SU-DHL-6 (cell line): Measurements from ENCODE around the gene PACS1.

Experiments used
- H2AFZ ChIP-seq: fragments of 200-600 bp; sonication (generic); 2 replicates; pipeline ENCODE4 v1.6.1; 2014; ENCODE audit warnings: low read depth, mild to moderate bottlenecking, moderate library complexity, mixed read lengths, antibody characterized with exemption, low read length; ENCODE audit not compliant: severe bottlenecking
- H3F3A ChIP-seq: fragments of 200-600 bp; shearing (Covaris generic); 2 replicates; pipeline ENCODE4 v1.6.0; 2016; ENCODE audit warnings: antibody characterized with exemption, mild to moderate bottlenecking; ENCODE audit not compliant: insufficient read depth
- H3K27ac ChIP-seq: fragments of 200-600 bp; sonication (generic); 2 replicates; pipeline ENCODE4 v1.5.1; 2016; ENCODE audit warnings: low read depth, mild to moderate bottlenecking, low read length, moderate library complexity, mixed read lengths
- H3K27me3 ChIP-seq: fragments of 200-600 bp; sonication (generic), shearing (Covaris generic); 2 replicates; pipeline ENCODE4 v1.6.0; 2014; ENCODE audit warnings: mild to moderate bottlenecking, low read length
- H3K36me3 ChIP-seq: fragments of 200-600 bp; sonication (generic); 2 replicates; pipeline ENCODE4 v1.6.1; 2014; ENCODE audit warnings: mild to moderate bottlenecking, low read length, mixed read lengths
- H3K4me2 ChIP-seq: fragments of 300-600, 200-600 bp; shearing (Covaris generic), sonication (generic); 2 replicates; pipeline ENCODE4 v1.6.0; 2014; ENCODE audit warnings: low read length, low read depth, mild to moderate bottlenecking; ENCODE audit not compliant: poor library complexity, severe bottlenecking
- H3K4me3 ChIP-seq: fragments of 200-600 bp; sonication (generic); 2 replicates; pipeline ENCODE4 v1.5.1; 2014; ENCODE audit warnings: antibody characterized with exemption, low read length, mild to moderate bottlenecking, mixed read lengths; ENCODE audit not compliant: insufficient read depth, poor library complexity, severe bottlenecking
- H3K79me2 ChIP-seq: fragments of 200-600 bp; sonication (generic); 2 replicates; pipeline ENCODE4 v1.6.1; 2014; ENCODE audit warnings: mild to moderate bottlenecking, low read length, moderate library complexity; ENCODE audit not compliant: insufficient read depth
- H3K9ac ChIP-seq: fragments of 200-600 bp; sonication (generic); 2 replicates; pipeline ENCODE4 v1.7.0; 2014; ENCODE audit warnings: mild to moderate bottlenecking, low read length
- H3K9me2 ChIP-seq: fragments of 200-600 bp; sonication (generic); replicated peaks from 2 replicates; pipeline ENCODE4 v1.6.1; 2014; ENCODE audit warnings: low read length; ENCODE audit not compliant: insufficient read depth
- H3K9me3 ChIP-seq: fragments of 200-600 bp; sonication (generic); 2 replicates; pipeline ENCODE4 v1.6.1; 2014; ENCODE audit warnings: low read length, mixed read lengths; ENCODE audit not compliant: insufficient read depth
- H4K20me1 ChIP-seq: fragments of 200-600 bp; sonication (generic); 2 replicates; pipeline ENCODE4 v1.6.1; 2014; ENCODE audit warnings: low read depth, mild to moderate bottlenecking, antibody characterized with exemption, low read length, moderate library complexity, mixed read lengths
- EZH2phosphoT487 ChIP-seq: fragments of 200-600 bp; sonication (generic), shearing (Covaris generic); conservative IDR thresholded peaks from 2 replicates; pipeline ENCODE4 v1.6.1; 2018; ENCODE audit warnings: mild to moderate bottlenecking, antibody characterized with exemption, low read length, moderate library complexity, mixed read lengths
- TF ChIP-seq, protein P1 (sequence below): fragments of 200-600 bp; sonication (generic); IDR thresholded peaks from one replicate; pipeline ENCODE4 v1.5.1; 2017; ENCODE audit warnings: antibody characterized with exemption, mild to moderate bottlenecking, low read length, moderate library complexity; ENCODE audit not compliant: insufficient read depth, poor library complexity, severe bottlenecking

PACS1 gene

DNA sequence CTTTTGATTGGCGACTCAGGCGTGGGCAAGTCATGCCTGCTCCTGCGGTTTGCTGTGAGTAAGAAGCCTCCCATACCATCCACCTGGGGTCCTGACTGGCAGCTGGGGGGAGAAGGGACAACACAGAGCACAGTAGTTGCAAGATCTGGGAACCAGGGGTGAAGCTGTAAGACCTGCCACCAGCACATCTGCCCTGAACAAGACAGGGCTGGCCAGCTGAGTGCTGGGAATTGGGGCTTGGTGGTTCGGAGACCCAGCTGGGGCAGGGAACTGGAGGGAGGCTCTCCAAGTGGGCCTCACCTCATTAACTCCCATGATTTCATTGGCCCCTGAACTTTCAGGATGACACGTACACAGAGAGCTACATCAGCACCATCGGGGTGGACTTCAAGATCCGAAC is 201.7 kb downstream of the PACS1 start:
- Histone ChIP-seq H3K9ac (no peak overlapping the region), H3K4me3 (no peak overlapping the region), H3F3A (peaks cover 6% of the 10 kb centered on the region), H3K4me2 (no peak overlapping the region), H3K27ac (no peak overlapping the region), H2AFZ (no peak overlapping the region), H3K9me3 (no peaks in the 10 kb centered on the region), H4K20me1 (no peaks in the 10 kb centered on the region; the same call in 1 of the 2 replicates), H3K27me3 (no peaks in the 10 kb centered on the region), H3K36me3 (0 out of 2 replicates have a peak, but pooled peaks cover 5% of the 10 kb centered on the region), H3K79me2 (peaks cover 24% of the 10 kb centered on the region), H3K9me2 (no peaks in the 10 kb centered on the region)
- no peak for TF ChIP-seq EZH2phosphoT487
- TF ChIP-seq, protein P1, sequence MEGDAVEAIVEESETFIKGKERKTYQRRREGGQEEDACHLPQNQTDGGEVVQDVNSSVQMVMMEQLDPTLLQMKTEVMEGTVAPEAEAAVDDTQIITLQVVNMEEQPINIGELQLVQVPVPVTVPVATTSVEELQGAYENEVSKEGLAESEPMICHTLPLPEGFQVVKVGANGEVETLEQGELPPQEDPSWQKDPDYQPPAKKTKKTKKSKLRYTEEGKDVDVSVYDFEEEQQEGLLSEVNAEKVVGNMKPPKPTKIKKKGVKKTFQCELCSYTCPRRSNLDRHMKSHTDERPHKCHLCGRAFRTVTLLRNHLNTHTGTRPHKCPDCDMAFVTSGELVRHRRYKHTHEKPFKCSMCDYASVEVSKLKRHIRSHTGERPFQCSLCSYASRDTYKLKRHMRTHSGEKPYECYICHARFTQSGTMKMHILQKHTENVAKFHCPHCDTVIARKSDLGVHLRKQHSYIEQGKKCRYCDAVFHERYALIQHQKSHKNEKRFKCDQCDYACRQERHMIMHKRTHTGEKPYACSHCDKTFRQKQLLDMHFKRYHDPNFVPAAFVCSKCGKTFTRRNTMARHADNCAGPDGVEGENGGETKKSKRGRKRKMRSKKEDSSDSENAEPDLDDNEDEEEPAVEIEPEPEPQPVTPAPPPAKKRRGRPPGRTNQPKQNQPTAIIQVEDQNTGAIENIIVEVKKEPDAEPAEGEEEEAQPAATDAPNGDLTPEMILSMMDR: no peak

- no peak overlapping the region for H3K9ac ChIP-seq
- H3K27me3 ChIP-seq: no peaks in the 10 kb centered on the region
- no peaks in the 10 kb centered on the region; the same call in 1 of the 2 replicates for H4K20me1 ChIP-seq
- H3K4me3 ChIP-seq: no peak overlapping the region
- H3K9me3 ChIP-seq: no peaks in the 10 kb centered on the region
- no peak overlapping the region for H3K4me2 ChIP-seq
- H3K36me3 ChIP-seq: 0 out of 2 replicates have a peak, but pooled peaks cover 5% of the 10 kb centered on the region
- H2AFZ ChIP-seq: no peak overlapping the region
- no peak overlapping the region for H3K27ac ChIP-seq
- peaks cover 24% of the 10 kb centered on the region for H3K79me2 ChIP-seq
- TF ChIP-seq EZH2phosphoT487: no peak
- TF ChIP-seq, protein P1: no peak
- peaks cover 6% of the 10 kb centered on the region for H3F3A ChIP-seq
- no peaks in the 10 kb centered on the region for H3K9me2 ChIP-seq
Measured at GRCh38 chr11:66272596-66272995, 202.5 kb downstream of the PACS1 start.

DNA sequence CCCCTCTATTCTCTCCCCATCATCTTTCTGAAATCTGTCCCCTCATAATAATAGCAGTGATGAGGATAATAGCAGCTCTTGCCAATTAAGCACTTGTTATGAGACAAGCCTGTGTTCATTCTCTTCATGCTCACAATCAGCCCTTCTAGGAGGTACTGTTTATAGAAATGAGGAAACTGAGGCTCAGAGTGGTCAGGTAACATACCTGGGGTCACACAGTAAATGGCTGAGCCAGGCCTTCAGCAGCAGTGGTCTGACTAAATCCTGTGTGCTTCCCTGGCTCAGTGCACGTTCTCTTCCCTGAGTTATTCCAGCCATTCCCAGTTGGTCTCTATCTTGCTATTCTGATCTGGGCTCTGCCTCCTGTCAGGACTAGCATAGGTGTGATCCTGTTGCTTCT is 204.1 kb downstream of the PACS1 start:
- TF ChIP-seq EZH2phosphoT487: no peak
- TF ChIP-seq, protein P1: no peak
- 0 out of 2 replicates have a peak, but pooled peaks cover 5% of the 10 kb centered on the region for H3K36me3 ChIP-seq
- H3K27me3 ChIP-seq: no peaks in the 10 kb centered on the region
- no peak overlapping the region for H3K9ac ChIP-seq
- peaks cover 17% of the 10 kb centered on the region for H3K79me2 ChIP-seq
- no peak overlapping the region for H2AFZ ChIP-seq
- no peak overlapping the region for H3K27ac ChIP-seq
- H3K9me2 ChIP-seq: no peaks in the 10 kb centered on the region
- no peak overlapping the region for H3K4me2 ChIP-seq
- H3K9me3 ChIP-seq: no peaks in the 10 kb centered on the region
- no peaks in the 10 kb centered on the region; the same call in 1 of the 2 replicates for H4K20me1 ChIP-seq
- no peak overlapping the region for H3K4me3 ChIP-seq
- H3F3A ChIP-seq: no peaks in the 10 kb centered on the region
